NCI-H1436 treated with DMSO at 0.1 percent for 48 hours (cell line): ENCODE results near the gene KRTAP4-9.
"Not testable (repeated sequence)": the region's sequence is repeated elsewhere in the genome, so short reads cannot be mapped to it uniquely, and the experiment has no call there.

ENCODE experiments used
- DNase-seq: peaks from one replicate; lab custom pipeline; 2025; lab: John Stamatoyannopoulos, UW

Gene KRTAP4-9

DNA sequence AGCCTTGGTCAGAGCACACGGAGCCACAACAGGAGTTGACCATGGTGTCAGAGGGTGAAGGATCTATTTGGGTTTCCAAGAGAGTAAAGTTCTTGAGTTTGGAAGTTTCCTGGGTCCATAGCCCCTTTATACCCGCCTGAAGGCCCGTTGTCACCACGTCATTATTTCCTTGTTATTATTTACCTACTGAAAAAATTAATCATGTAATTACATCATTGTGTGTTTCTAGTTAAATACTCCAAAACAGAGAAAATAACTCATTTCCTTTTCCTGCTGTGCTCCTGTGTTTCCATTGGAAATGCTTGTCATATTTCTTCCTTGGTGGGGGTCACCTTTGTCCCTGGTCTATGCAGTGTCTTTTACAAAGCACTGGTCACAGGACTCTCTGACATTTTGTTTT, 7.1 kb upstream of the KRTAP4-9 start, which contains the start of gene KRTAP4-8:
Gene KRTAP4-8, minus strand, starts transcription at position 101 of the 400 bp plus-strand sequence. Its CDS starts 58 bp downstream, at position 43.
- no peak for DNase-seq

DNA sequence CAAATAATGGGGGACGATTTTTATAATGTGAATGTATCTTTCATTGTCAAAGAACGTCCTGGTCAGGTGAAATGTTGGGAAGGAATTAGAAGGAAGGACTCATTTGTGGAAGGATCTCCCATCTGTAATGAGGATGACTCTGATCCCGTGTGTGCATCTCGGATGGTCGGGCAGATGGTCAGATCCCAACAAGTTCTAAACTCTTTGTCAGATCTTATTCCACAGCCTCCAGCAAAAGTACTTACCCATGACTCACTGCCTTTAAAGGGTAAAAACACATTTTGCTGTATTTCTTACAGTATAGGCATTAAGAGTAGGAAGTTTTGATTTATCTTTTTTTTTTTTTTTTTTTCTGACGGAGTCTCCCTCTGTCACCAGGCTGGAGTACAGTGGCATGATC, 6.7 kb upstream of the KRTAP4-9 start:
- no peak for DNase-seq

DNA sequence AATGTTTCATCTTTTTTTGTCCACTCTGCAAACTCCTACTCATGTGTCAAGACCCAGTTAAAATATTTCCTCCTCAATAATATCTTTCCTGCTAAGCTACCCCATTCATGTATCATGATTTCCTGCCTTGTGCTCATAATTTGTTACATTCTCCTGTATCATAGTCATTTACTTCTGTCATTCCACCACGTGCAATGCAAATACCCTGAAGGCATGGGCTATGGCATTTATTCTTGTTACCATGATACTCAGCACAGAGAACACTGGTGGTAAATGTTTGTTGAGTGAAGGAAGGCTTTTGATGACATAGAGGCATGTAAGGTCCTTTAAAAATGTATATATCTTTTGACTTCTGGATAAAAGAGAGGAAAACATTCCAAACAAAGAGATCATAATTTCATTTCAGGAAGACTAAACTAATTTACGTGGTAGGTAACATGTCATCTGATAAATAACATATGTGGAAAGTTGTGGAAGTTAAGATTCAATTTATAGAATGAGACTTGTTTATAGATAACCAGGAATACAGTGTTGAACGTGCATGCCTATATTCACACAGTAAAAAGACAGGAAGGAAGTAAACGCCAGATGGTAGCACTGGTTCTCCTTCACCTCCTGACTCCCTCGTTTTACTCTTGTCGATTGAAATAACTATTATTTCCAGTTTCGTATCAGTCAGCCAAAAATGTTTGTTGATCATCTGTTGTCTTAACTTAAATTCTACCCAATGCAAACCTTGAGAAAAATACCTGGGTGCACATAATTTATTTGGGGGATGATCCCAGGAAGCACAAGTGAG, 5.3 kb upstream of the KRTAP4-9 start:
- DNase-seq, result not testable (repeated sequence)

DNA sequence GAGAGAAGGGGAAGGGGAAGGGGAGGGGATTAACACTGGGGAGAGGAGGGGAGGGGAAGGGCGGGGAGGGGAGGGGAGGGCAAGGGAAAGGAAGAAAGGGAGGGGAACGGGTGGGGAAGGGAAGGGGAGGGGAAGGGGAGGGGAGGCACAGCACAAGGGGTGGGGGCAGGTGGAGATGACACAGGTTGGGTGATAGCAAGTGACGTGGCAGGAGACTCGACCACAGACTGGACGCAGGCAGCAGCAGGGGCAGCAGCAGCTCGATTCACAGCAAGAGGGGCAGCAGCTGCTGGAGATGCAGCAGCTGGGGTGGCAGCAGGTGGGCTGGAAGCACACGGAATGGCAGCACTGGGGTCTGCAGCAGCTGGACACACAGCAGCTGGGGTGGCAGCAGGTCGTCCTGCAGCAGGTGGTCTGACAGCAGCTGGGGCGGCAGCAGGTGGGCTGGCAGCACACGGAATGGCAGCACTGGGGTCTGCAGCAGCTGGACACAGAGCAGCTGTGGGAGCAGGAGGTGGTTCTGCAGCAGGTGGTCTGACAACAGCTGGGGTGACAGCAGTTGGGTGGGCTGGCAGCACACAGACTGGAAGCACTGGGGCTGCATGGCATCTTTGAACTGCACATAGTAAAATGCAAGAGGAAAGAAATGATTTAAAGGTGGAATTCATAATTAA, 3.5 kb upstream of the KRTAP4-9 start, which contains the start of gene KRTAP4-16:
Gene KRTAP4-16, minus strand, starts transcription at position 624 of the 674 bp plus-strand sequence. Its CDS starts 0 bp downstream, at position 624.
- no peak for DNase-seq

DNA sequence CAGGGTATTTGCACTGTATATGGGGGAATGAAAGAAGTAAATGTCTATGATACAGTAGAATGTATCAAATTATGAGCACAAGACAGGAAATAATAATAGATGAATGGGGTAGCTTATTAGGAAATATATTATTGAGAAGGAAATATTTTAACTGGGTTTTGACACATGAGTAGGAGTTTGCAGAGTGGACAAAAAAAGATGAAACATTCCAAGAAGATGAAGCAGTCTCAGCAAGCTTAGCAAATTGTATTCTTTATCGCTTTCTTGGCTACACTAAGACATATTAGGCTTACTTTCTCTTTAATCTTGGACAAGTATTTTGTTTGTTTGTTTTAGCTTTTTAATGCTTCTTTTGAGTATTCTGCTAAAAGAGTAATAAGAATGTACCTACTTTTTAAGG, 1.3 kb upstream of the KRTAP4-9 start:
- DNase-seq, result no peak

DNA sequence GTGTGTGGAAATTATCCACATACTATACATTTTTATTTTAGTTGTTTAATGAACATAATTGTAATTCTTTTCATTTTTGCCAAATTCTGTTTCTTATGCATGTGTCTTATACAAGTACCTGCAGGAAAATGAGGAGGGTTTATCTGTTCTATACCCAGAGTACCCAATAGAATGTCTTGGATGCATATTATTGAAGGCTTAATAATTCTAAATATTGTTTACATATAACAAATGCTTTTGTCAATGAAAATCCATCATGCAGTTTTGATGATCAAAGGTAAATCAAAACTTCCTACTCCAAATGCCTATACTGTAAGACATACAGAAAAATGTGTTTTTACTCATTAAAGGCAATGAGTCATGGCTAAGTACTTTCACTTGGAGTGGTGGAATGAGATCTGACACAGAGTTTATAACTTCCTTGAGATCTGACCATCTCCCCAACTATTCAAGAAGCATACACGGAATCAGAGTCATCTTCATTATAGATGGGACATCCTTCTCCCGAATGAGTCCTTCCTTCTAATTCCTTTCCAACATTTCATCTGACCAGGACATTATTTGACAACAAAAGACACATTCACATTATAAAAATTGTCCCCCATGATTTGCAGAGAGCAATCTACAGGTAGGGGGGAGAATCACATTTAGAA, 677 bp upstream of the KRTAP4-9 start:
- DNase-seq, result not testable (repeated sequence)

DNA sequence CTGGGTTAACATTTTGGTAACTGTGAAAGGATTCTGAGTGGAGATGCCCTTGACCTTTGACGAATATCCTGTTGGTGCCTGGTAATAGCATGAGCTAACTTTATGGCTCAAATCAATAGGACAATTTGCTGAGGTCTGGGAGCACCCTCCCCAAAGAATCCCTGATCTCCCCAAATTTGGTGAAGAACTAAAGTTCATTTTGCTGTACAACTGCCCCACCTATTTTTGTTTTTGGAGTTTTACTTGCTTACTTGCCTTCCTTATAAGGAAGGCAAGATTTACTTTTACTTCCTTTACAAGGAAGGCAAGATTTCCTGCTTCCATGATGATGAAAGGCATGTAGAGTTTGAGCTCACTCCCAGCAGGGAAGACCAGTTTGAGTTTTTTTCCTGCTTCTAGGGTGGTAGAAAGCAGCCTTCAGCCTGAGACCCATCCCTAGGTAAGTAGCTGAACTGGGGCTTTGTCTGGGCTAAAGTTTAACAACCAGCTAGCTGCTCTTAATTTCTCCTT, 2.8 kb downstream of the KRTAP4-9 start:
- DNase-seq, result no peak

DNA sequence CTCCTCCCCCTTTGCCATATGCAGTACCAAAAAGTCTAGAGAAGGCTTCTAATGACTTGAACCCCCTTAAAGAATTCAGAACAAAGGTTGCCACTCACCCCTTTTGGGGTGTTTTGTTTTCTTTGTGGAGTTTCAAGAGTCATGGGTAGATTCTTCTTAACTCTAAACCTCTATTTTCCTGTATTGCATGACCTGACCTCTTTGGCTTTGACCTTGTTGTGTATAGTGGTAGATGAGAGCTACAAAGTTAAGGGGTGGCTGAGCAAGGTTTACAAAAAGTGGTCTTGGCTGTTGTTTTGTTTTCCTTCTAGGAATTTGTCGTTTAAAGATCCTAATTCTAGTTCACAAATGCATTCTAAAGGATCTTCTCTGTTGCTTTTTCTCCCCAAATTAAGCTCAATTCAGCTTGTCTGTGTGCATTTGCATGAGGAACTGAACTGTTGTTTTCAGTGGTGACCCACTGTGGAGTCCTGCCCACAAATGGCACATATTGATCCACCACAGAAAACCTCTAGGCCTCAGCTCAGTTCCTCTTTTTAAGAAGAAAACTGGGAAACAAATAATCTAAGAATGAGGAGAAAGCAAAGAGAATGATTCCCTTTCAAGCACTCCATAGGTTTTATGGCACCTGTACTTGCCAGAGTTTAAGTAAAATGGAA, 3.7 kb downstream of the KRTAP4-9 start:
- not testable (repeated sequence) for DNase-seq

DNA sequence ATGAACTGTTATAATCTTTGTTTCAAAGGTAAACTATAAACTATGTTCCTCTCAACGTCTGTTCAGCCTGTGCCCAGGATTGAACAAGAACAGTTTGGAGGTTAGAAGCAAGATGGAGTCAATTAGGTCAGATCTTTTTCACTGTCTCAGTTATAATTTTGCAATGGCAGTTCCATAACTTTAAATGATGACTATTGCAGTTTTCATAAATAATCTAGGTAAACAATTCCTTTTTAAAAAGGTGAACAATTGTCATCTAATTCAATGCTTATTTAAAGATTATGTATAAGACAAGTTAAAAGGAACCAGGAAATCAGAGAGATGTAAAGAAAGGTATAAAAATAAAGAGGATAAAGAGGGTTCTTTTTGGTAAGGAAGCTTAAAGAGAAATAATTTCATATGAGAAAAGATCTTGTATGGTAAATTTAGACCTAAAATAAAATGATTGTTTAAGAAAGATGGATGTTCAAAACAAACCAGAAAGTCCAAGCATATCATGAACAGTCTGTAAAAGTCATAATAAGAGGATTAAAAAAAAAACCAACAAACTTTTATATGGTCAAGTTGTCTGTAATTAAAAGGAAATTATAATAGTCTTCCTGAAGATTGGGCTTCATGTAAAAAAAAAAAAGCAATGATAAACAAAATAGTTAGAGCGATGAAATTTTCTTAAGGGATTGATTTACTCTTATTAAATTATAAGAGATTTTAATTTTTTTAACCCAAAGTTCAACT, 6.1 kb downstream of the KRTAP4-9 start:
- DNase-seq, result no peak

DNA sequence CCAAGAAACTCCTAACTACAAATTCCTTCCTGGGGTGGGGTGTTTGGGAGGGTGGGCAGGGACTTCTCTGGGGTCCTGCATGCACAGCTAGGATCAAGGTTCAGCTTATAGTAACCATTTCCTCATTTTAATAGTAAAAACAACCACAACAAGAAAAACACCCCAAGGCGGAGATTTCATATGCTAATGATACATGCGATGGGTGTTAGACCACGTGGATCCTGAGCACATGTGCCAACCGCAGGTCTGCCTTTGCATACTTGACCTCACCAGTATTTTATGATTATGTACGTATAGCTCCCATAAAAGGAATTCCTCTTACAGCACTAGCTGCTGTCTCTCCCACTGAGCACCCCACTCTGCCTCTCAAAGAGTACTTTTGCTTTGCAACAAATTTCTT, 11.1 kb downstream of the KRTAP4-9 start:
- no peak for DNase-seq

DNA sequence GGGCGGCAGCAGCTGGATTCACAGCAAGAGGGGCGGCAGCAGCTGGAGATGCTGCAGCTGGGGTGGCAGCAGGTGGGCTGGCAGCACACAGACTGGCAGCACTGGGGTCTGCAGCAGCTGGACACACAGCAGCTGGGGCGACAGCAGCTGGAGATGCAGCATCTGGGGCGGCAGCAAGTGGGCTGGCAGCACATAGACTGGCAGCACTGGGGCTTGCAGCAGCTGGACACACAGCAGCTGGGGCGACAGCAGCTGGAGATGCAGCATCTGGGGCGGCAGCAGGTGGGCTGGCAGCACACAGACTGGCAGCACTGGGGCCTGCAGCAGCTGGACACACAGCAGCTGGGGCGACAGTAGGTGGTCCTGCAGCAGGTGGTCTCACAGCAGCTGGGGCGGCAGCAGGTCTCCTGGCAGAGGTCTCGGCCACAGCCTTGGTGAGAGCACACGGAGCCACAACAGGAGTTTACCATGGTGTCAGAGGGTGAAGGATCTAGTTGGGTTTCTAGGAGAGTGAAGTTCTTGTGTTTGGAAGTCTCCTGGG, 12.7 kb downstream of the KRTAP4-9 start, which contains the start of gene KRTAP4-11:
Gene KRTAP4-11, minus strand, starts transcription at position 528 of the 541 bp plus-strand sequence. Its CDS starts 58 bp downstream, at position 470.
- DNase-seq, result not testable (repeated sequence)

DNA sequence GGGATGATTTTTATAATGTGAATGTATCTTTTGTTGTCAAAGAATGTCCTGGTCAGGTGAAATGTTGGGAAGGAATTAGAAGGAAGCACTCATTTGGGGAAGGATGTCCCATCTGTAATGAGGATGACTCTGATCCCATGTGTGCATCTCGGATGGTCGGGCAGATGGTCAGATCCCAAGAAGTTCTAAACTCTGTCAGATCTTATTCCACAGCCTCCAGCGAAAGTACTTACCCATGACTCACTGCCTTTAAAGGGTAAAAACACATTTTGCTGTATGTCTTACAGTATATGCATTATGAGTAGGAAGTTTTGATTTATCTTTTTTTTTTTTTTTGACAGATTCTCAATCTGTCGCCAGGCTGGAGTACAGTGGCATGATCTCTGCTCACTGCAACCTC, 13.5 kb downstream of the KRTAP4-9 start:
- DNase-seq, result no peak

DNA sequence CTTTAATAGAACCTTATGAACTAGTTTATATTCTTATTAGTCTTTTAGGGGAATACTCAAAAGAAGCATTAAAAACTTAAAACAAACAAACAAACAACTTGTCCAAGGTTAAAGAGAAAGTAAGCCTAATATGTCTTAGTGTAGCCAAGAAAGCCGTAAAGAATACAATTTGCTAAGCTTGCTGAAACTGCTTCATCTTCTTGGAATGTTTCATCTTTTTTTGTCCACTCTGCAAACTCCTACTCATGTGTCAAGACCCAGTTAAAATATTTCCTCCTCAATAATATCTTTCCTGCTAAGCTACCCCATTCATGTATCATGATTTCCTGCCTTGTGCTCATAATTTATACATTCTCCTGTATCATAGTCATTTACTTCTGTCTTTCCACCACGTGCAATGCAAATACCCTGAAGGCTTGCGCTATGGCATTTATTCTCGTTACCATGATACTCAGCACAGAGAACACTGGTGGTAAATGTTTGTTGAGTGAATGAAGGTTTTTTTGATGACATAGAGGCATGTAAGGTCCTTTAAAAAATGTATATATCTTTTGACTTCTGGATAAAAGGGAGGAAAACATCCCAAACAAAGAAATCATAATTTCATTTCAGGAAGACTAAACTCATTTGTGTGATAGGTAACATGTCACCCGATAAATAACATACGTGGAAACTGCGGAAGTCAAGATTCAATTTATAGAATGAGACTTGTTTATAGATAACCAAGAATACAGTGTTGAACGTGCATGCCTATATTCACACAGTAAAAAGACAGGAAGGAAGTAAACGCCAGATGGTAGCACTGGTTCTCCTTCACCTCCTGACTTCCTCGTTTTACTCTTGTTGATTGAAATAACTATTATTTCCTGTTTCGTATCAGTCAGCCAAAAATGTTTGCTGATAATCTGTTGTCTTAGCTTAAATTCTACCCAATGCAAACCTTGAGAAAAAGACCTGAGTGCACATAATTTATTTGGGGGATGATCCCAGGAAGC, 14.8 kb downstream of the KRTAP4-9 start:
- DNase-seq, result not testable (repeated sequence)

DNA sequence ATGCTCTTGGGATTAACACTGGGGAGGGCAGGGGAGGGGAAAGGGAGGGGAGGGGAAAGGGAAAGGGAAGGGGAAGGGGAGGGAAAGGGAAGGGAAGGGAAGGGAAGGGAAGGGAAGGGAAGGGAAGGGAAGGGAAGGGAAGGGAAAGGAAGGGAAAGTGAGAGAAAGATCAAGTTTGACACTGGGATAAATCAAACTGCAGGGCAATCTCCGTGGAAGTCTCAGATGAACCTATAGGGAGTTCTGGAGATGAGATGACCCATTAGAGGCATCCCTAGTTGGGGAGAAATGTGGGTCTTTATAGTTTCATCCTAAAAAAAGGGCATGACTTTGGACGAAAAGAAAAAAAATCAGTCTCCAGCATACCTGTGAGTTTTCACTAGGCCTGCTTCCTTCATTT, 16.6 kb downstream of the KRTAP4-9 start:
- DNase-seq, result no peak

DNA sequence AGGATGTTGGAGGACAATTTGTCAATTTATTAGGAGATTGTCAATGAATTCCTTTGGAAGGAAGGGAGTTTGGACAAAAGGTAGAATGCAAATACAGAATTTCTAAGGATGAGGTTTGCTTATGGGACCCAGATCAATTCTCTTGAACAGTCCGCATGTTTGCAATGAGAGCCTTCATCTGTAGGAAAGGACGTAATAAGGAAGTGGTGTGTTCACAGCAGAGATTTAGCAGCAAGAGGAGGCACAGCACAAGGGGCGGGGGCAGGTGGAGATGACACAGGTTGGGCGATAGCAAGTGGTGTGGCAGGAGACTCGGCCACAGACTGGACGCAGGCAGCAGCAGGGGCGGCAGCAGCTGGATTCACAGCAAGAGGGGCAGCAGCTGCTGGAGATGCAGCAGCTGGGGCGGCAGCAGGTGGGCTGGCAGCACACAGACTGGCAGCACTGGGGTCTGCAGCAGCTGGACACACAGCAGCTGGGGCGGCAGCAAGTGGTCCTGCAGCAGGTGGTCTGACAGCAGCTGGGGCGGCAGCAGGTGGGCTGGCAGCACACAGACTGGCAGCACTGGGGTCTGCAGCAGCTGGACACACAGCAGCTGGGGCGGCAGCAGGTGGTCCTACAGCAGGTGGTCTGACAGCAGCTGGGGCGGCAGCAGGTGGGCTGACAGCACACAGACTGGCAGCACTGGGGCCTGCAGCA, 18.3 kb downstream of the KRTAP4-9 start:
- not testable (repeated sequence) for DNase-seq

DNA sequence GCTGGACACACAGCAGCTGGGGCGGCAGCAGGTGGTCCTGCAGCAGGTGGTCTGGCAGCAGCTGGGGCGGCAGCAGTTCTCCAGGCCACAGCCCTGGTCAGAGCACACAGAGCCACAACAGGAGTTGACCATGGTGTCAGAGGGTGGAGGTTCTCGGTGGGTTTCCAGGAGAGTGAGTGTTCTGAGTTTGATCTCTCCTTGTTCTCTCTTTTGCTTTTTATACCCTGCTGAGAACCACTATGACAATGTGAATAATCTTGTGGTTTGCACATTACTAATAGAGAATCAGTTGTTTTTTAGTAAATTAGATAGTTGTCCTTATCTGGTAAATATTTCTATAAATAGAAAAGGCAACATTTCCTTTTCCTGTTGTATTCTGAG, 18.8 kb downstream of the KRTAP4-9 start, which contains the start of gene KRTAP4-12:
Gene KRTAP4-12, minus strand, starts transcription at position 192 of the 381 bp plus-strand sequence. Its CDS starts 60 bp downstream, at position 132.
- DNase-seq, result not testable (repeated sequence)

DNA sequence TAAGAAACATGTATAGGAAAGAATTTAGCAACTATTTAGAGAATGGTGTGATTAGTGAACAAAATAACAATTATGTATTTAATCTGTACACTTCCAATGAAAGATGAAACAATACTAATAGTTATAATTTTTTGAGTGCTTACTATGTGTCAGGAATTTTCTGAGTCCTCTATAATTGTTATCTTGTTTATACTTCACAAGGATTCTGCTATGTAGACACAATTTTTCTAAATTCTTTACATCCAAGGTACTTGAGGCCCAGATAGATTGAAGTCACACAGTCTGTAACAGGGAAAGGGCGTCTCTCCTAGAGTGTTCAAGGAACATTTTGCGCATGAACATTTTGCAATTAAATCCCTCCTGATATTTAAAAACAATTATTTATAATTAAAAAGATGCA, 19.9 kb downstream of the KRTAP4-9 start:
- no peak for DNase-seq

DNA sequence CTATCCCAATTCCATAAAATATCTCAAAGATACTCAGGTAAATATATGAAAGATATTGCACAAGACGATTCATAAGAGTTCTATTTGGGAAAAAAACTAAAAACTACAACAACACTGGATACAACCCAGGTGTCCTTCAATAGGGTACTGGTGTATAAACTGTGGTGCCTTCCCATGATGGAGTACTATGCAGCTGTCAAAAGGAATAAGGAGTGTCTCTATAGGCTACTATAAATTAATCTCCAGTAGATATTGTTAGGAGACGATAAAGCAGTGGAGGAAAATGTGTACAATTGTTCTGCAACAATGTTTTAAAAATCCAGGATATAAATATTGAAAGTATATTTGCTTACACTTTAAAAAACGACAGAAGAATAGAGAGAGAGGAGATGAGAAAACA, 21.2 kb downstream of the KRTAP4-9 start:
- no peak for DNase-seq

DNA sequence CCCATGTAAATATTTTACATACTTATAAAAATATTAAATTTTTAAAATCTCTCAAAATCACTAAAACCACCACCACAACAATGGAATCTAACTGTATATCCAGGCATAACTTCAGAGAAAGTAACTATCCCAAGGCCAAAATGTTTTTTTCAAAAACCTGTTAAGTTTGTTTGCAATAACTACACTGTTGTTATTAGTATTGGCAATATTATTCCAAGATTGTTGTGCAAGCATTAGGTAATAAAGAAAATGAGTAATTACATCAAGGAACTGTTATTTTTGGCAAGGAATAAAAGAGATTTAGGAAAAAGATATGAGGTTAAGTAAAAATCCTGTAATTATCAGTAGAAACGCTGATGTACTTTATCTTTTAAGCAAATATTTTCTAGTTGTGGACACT, 22.2 kb downstream of the KRTAP4-9 start:
- DNase-seq, result no peak
